ENCODE data around the gene CAMSAP3.

Gene CAMSAP3

DNA sequence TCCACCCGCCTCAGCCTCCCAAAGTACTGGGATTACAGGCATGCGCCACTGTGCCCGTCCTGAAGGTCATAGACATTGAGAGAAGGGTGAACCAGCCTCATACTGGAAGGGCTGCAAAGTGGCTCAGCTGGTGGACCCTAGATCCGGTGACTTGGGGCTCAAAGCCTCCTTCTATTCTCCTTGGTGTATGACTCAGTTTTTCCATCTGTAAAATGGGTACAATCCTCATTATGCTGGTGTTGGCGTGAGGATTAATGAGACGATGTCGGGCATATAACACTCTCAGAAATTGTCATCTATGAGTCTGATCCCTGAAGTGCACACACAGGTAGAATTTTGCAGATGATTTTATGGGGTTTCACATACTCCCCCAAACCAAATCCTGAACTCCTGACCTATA, 5.8 kb upstream of the CAMSAP3 start:
- Histone ChIP-seq H2AFZ (ENCODE audit: low read length) (no peak overlapping the region), H3K27ac (ENCODE audit: low read length) (no peak overlapping the region), H3K9me2 (replicated peaks; ENCODE audit: insufficient read depth, low read length) (no peaks in the 10 kb centered on the region), H3K9me3 (replicated peaks; ENCODE audit: insufficient read depth, low read length) (no peaks in the 10 kb centered on the region), H3K4me2 (ENCODE audit: low read depth, low read length) (no peak overlapping the region), H3K27me3 (replicated peaks; ENCODE audit: insufficient read depth, low read length) (peaks cover 93% of the 10 kb centered on the region), H4K20me1 (ENCODE audit: insufficient read depth, low read length) (no peaks in the 10 kb centered on the region), H3K36me3 (replicated peaks; ENCODE audit: insufficient read depth, low read length) (no peaks in the 10 kb centered on the region), H3K9ac (ENCODE audit: low read length) (no peak overlapping the region), H3K79me2 (ENCODE audit: low read length) (no peaks in the 10 kb centered on the region), H3K4me1 (ENCODE audit: low read length) (no peaks in the 10 kb centered on the region), H3K4me3 (ENCODE audit: low read length) (no peak overlapping the region), H3F3A (ENCODE audit: insufficient read depth, low read length) (no peaks in the 10 kb centered on the region)
- DNase-seq, result no peak
- TF ChIP-seq EZH2phosphoT487 (IDR thresholded peaks at IDR 0.05; ENCODE audit: low read length), result no peak
- no peak for TF ChIP-seq CTCF (IDR thresholded peaks at IDR 0.05; ENCODE audit: low read length)

DNA sequence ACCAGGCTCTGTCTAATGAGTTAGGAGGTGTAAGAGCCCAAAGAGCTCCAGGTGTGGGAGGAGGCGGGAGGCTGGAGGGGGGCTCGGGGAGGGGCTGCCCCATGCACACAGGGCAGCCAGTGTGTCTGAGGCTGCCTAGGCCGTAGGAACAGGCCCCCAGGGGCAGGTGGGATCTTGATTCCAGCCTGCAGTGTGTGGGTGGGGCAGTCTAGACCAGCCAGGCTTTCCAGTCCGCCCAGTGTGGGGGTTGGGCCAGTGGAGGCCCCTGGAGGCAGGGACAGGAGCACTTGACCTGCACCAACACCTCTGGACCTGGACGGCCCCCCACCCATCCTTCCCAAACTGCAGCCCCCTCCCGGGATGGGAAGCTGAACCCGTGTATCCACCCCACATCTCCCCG, 5.4 kb upstream of the CAMSAP3 start:
- Histone ChIP-seq H3K4me2 (ENCODE audit: low read depth, low read length) (no peak overlapping the region), H3K27ac (ENCODE audit: low read length) (no peak overlapping the region)
- TF ChIP-seq EZH2 (optimal IDR thresholded peaks at IDR 0.05; ENCODE audit: low read depth, low read length), result no peak
- TF ChIP-seq CTCF (IDR thresholded peaks at IDR 0.05; ENCODE audit: low read length), result no peak
- TF ChIP-seq EZH2phosphoT487 (IDR thresholded peaks at IDR 0.05; ENCODE audit: low read length), result no peak

GRCh38 chr19:7596211-7596937, 711 bp downstream of the CAMSAP3 start:
- no peaks in the 10 kb centered on the region for H3K79me2 ChIP-seq (ENCODE audit: low read length)
- DNase-seq, result no peak
- H3K27ac ChIP-seq (ENCODE audit: low read length), result no peak overlapping the region
- no peak overlapping the region for H2AFZ ChIP-seq (ENCODE audit: low read length)
- H3K4me1 ChIP-seq (ENCODE audit: low read length), result no peaks in the 10 kb centered on the region
- no peaks in the 10 kb centered on the region for H3K36me3 ChIP-seq (replicated peaks; ENCODE audit: insufficient read depth, low read length)
- H3K9ac ChIP-seq (ENCODE audit: low read length), result no peak overlapping the region
- H3F3A ChIP-seq (ENCODE audit: insufficient read depth, low read length), result no peaks in the 10 kb centered on the region
- no peak overlapping the region for H3K4me2 ChIP-seq (ENCODE audit: low read depth, low read length)
- H4K20me1 ChIP-seq (ENCODE audit: insufficient read depth, low read length), result no peaks in the 10 kb centered on the region
- H3K9me3 ChIP-seq (replicated peaks; ENCODE audit: insufficient read depth, low read length), result no peaks in the 10 kb centered on the region
- TF ChIP-seq CTCF (IDR thresholded peaks at IDR 0.05; ENCODE audit: low read length) (no peak), EZH2phosphoT487 (IDR thresholded peaks at IDR 0.05; ENCODE audit: low read length) (peak; percentile 62; the same call in 1 of the 2 replicates), EZH2 (optimal IDR thresholded peaks at IDR 0.05; ENCODE audit: low read depth, low read length) (peak; percentile 85)
- peaks cover 68% of the 10 kb centered on the region for H3K27me3 ChIP-seq (replicated peaks; ENCODE audit: insufficient read depth, low read length)
- no peak overlapping the region for H3K4me3 ChIP-seq (ENCODE audit: low read length)
- H3K9me2 ChIP-seq (replicated peaks; ENCODE audit: insufficient read depth, low read length), result no peaks in the 10 kb centered on the region

More for the DNA sequence above, 5.4 kb upstream of the CAMSAP3 start:
- H3F3A ChIP-seq (ENCODE audit: insufficient read depth, low read length), result no peaks in the 10 kb centered on the region
- H3K9me2 ChIP-seq (replicated peaks; ENCODE audit: insufficient read depth, low read length), result no peaks in the 10 kb centered on the region
- H3K9me3 ChIP-seq (replicated peaks; ENCODE audit: insufficient read depth, low read length), result no peaks in the 10 kb centered on the region
- no peak overlapping the region for H2AFZ ChIP-seq (ENCODE audit: low read length)
- no peak overlapping the region for H3K4me3 ChIP-seq (ENCODE audit: low read length)
- no peak for DNase-seq
- H3K9ac ChIP-seq (ENCODE audit: low read length), result no peak overlapping the region
- no peaks in the 10 kb centered on the region for H3K79me2 ChIP-seq (ENCODE audit: low read length)
- no peaks in the 10 kb centered on the region for H3K4me1 ChIP-seq (ENCODE audit: low read length)
- no peaks in the 10 kb centered on the region for H4K20me1 ChIP-seq (ENCODE audit: insufficient read depth, low read length)
- peaks cover 93% of the 10 kb centered on the region for H3K27me3 ChIP-seq (replicated peaks; ENCODE audit: insufficient read depth, low read length)
- no peaks in the 10 kb centered on the region for H3K36me3 ChIP-seq (replicated peaks; ENCODE audit: insufficient read depth, low read length)

Data from MM.1S (cell line).